Measurements from ENCODE around the gene NRCAM.

Gene NRCAM

DNA sequence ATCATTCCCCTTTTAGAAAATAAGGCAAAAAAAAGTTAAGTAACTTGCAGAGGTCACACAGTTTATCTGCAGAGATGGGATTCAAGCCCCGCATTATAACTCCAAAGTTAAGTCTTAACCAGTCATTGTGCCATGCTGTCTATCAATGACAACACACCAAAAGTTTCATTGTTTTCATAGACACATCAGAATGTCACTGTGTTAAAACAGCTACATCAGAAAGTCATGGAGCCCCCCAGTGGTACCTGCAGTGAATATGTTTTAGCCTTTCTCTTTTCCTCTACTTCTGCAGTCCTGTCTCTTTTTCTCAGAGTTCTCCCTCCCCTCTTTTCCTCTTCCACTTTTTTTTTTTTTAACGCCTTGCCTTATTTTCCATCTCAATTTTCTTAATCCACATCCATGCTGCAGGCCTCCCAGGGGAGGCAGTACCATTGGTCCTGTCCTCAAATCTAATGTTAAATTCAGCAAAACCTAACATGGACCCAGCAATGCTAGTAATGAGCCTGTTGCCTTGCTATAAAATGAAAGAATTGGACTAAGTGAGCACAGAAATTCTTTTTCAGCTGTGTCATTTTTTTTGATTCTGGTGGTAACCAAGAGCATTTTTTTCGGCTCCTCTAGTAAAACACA, 3.8 kb upstream of the NRCAM start:
- WGBS, 2 experiments (ENCODE audit: insufficient coverage in 2 of 2): 62 to 92% methylated on average over 2 to 3 of the region's 3 CpGs
- Histone ChIP-seq H3K9me3 (ENCODE audit: control insufficient read depth, low read length) (no peaks in the 10 kb centered on the region), H3K4me3 (ENCODE audit: extremely low read depth, insufficient read depth, low read length, poor library complexity, severe bottlenecking) (no peak overlapping the region), H3K36me3 (ENCODE audit: control insufficient read depth, insufficient read depth, low read length) (no peaks in the 10 kb centered on the region), H3K27ac (ENCODE audit: low read depth, low read length, severe bottlenecking) (no peak overlapping the region), H3K4me1 (ENCODE audit: control insufficient read depth, insufficient read depth, low read length, poor library complexity, severe bottlenecking) (no peaks in the 10 kb centered on the region)

DNA sequence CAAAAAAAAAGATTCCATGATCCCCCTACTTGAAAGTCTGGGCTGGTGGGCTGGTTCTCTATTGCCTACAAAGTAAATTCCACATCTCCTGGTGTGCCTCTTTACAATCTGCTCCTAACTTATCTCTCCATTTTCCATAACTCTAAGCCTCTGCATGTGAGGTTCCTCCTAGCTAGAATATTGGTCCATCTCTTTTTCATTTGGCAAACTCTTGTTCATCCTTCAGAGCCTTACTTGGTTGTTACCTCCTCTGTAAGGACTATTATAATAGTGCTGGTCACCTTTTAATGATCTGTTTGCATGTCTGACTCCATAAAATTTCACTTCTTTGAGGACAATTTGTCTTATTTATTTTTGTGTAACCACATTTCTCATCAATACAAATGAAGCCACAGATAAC, 1.6 kb upstream of the NRCAM start:
- no peaks in the 10 kb centered on the region for H3K36me3 ChIP-seq (ENCODE audit: control insufficient read depth, insufficient read depth, low read length)
- no peaks in the 10 kb centered on the region for H3K4me1 ChIP-seq (ENCODE audit: control insufficient read depth, insufficient read depth, low read length, poor library complexity, severe bottlenecking)
- H3K9me3 ChIP-seq (ENCODE audit: control insufficient read depth, low read length): no peaks in the 10 kb centered on the region
- no peak overlapping the region for H3K4me3 ChIP-seq (ENCODE audit: extremely low read depth, insufficient read depth, low read length, poor library complexity, severe bottlenecking)
- no peak overlapping the region for H3K27ac ChIP-seq (ENCODE audit: low read depth, low read length, severe bottlenecking)

DNA sequence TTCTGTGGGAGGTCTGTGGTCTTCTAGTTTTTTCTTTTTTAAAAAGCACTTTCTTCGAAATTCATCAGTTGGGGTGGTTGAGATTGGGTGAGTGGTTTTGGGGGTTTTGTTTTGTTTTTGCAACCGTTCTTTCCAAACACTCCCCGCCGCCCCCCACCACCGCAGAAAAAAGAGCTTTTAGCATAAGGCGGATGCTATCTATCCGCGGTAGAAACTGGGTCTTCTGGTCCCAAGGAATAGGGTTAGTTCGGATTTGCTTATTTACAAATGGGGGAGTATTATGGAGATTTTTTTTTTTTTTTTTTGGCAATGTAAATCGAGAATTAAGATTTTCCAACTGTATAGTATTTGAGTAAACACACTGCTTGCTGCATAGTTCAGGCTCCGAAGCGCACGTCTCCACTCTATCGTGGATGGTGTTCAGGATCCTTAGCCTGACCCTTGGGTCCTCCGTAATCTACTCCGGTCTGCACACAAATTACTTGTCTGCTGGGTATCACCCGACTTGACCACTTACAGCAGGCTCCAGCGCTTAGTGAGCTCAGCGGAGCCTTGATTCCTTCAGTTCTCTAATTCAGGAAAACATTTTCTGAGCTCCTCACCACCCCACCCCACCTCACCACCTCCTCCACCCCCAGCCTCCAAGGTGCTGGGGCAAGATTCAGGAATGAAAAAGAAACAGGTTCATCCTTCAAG, 757 bp upstream of the NRCAM start:
- H3K36me3 ChIP-seq (ENCODE audit: control insufficient read depth, insufficient read depth, low read length): no peaks in the 10 kb centered on the region
- 26 to 29% methylated on average over 11 to 12 of the region's 19 CpGs for WGBS, 2 experiments (ENCODE audit: insufficient coverage in 2 of 2)
- H3K4me1 ChIP-seq (ENCODE audit: control insufficient read depth, insufficient read depth, low read length, poor library complexity, severe bottlenecking): no peaks in the 10 kb centered on the region
- H3K9me3 ChIP-seq (ENCODE audit: control insufficient read depth, low read length): no peaks in the 10 kb centered on the region
- H3K27ac ChIP-seq (ENCODE audit: low read depth, low read length, severe bottlenecking): no peak overlapping the region
- H3K4me3 ChIP-seq (ENCODE audit: extremely low read depth, insufficient read depth, low read length, poor library complexity, severe bottlenecking): peak overlapping the region; percentile 52

DNA sequence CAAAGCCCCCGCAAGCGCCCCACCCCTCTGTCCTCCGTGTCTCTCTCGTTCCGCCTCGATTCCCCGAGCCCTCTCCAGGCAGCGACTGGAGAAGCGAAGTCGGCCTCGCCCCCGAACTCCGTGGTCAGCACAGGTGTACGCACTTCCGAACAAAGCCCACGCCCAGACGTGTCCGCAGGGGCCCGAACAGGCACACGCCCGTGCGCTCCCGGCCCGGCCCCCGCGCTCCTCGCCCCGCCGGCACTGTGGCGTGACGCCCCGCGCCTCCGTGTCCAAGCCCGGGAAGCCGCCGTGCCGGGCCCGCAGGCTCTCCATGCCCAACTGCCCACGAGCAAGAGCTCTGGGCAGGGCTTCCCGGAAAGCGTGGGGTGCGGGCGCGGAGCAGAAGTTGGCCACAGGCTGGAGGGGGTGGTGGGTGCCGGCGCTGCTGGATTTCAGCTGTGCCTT, 662 bp downstream of the NRCAM start:
- no peaks in the 10 kb centered on the region for H3K4me1 ChIP-seq (ENCODE audit: control insufficient read depth, insufficient read depth, low read length, poor library complexity, severe bottlenecking)
- 0 to 2% methylated on average over 27 to 38 of the region's 47 CpGs for WGBS, 2 experiments (ENCODE audit: insufficient coverage in 2 of 2)

DNA sequence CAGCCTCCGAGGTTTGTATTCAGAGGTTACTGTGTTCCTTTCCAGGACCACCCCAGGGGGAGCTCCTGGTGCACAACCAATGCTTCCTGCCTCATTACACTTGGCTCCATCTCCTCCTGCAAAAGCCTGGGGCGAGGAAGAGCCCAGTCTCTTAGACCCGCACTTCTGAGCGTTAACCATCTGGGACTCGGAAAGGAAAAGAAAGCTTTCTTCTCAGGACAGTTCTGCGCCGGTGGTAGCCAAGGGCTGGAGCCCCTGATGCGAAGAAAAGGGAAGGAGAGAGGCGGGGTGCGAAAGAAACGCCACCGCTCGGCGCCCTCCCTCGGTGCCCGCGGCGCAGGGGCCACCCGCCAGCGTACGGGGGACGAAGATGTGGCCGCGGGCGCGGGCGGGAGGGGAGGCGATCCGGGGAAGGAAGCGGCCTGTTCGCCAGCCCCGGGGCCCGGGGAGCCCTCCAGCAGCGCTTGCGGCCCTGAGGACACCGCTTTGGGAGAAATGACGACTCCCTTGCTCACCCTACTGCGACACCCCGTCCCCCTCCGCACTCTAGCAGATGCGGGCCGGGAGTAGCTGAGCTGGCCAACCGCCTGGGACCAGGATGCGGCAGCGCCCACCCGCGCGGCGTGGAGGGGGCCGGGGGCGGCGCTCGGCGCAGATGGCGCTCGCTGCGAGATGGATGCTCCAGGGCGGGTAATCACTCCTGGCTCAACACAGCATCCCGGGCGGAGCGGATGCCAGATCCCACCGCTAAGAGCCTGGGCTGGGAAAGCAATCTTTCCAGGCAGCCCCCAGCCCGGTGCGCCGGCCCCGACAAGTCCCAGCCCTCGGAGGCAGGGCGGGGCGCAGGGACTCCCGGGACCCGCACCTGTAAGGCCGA, 1.3 kb downstream of the NRCAM start:
- 0% methylated on average over 56 of the region's 72 CpGs for WGBS, 2 experiments (ENCODE audit: insufficient coverage in 2 of 2)
- no peaks in the 10 kb centered on the region for H3K4me1 ChIP-seq (ENCODE audit: control insufficient read depth, insufficient read depth, low read length, poor library complexity, severe bottlenecking)
- no peaks in the 10 kb centered on the region for H3K9me3 ChIP-seq (ENCODE audit: control insufficient read depth, low read length)
- H3K36me3 ChIP-seq (ENCODE audit: control insufficient read depth, insufficient read depth, low read length): no peaks in the 10 kb centered on the region
- peak overlapping the region; percentile 52 for H3K4me3 ChIP-seq (ENCODE audit: extremely low read depth, insufficient read depth, low read length, poor library complexity, severe bottlenecking)
- H3K27ac ChIP-seq (ENCODE audit: low read depth, low read length, severe bottlenecking): no peak overlapping the region

More for the DNA sequence above, 662 bp downstream of the NRCAM start:
- Histone ChIP-seq H3K27ac (ENCODE audit: low read depth, low read length, severe bottlenecking) (no peak overlapping the region), H3K36me3 (ENCODE audit: control insufficient read depth, insufficient read depth, low read length) (no peaks in the 10 kb centered on the region), H3K9me3 (ENCODE audit: control insufficient read depth, low read length) (no peaks in the 10 kb centered on the region), H3K4me3 (ENCODE audit: extremely low read depth, insufficient read depth, low read length, poor library complexity, severe bottlenecking) (peak overlapping the region; percentile 52)

DNA sequence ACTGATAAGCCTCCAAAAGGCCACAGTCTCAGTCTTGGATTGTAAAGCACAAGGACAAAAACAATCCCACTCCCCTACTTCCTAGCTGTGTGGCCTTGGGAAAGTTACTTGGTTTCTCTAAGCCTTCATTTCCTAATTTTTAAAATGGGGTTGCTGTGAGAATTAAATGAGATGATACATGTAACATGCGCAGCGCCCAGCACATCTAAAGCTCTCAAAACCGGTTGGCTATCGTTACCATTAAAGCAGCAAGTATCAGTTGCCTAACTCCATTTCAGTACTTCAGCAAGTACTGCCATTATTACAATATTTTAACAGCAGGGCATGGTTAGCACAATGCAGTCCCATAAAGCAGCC, 1.9 kb downstream of the NRCAM start:
- Histone ChIP-seq H3K36me3 (ENCODE audit: control insufficient read depth, insufficient read depth, low read length) (no peaks in the 10 kb centered on the region), H3K4me1 (ENCODE audit: control insufficient read depth, insufficient read depth, low read length, poor library complexity, severe bottlenecking) (no peaks in the 10 kb centered on the region), H3K27ac (ENCODE audit: low read depth, low read length, severe bottlenecking) (no peak overlapping the region), H3K4me3 (ENCODE audit: extremely low read depth, insufficient read depth, low read length, poor library complexity, severe bottlenecking) (peak overlapping the region; percentile 52), H3K9me3 (ENCODE audit: control insufficient read depth, low read length) (no peaks in the 10 kb centered on the region)
- WGBS, 2 experiments (ENCODE audit: insufficient coverage in 2 of 2): 25 to 36% methylated on average over 2 to 4 of the region's 4 CpGs

DNA sequence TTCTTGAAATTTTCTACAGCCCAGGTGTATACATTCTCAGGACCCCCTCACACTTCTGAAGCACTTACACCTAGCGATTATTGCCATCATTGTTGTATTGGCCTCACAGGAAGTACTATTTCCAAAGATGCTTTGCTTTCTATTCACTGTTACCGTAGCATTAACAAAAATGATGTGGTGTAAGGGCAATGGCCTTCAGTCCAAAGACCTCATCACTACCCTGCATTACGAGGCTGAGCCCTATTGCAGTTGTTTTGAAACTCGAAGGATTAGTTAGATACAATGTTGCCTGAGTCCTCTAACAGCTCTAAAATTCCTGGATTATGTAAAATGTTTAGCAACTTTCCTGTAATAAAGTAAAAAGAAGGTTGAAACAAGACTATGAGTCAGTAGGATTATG, 2.9 kb downstream of the NRCAM start:
- no peak overlapping the region for H3K27ac ChIP-seq (ENCODE audit: low read depth, low read length, severe bottlenecking)
- 75 to 83% methylated on average over 1 to 3 of the region's 4 CpGs for WGBS, 2 experiments (ENCODE audit: insufficient coverage in 2 of 2)
- no peak overlapping the region for H3K4me3 ChIP-seq (ENCODE audit: extremely low read depth, insufficient read depth, low read length, poor library complexity, severe bottlenecking)
- no peaks in the 10 kb centered on the region for H3K4me1 ChIP-seq (ENCODE audit: control insufficient read depth, insufficient read depth, low read length, poor library complexity, severe bottlenecking)
- H3K36me3 ChIP-seq (ENCODE audit: control insufficient read depth, insufficient read depth, low read length): no peaks in the 10 kb centered on the region
- no peaks in the 10 kb centered on the region for H3K9me3 ChIP-seq (ENCODE audit: control insufficient read depth, low read length)

DNA sequence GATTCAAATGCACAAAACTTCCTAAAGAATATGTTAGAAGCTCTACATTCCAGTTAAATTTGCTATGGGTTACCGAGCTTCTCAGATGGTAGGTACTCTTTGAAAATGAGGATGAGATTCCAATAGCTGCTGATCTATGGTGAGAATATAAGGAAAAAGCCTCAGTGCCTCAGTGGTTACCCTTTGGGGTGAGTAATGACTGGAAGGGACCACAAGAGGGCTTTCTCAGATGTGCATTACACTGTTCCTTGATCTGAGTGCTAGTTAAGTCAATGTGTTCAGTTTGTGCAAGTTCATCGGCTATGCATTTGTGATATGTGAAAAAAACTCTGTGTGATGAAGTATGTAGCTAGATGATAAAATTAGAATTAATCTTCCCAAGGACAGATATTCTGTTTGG, 3.5 kb downstream of the NRCAM start:
- Histone ChIP-seq H3K9me3 (ENCODE audit: control insufficient read depth, low read length) (no peaks in the 10 kb centered on the region), H3K4me3 (ENCODE audit: extremely low read depth, insufficient read depth, low read length, poor library complexity, severe bottlenecking) (no peak overlapping the region), H3K27ac (ENCODE audit: low read depth, low read length, severe bottlenecking) (no peak overlapping the region), H3K36me3 (ENCODE audit: control insufficient read depth, insufficient read depth, low read length) (no peaks in the 10 kb centered on the region), H3K4me1 (ENCODE audit: control insufficient read depth, insufficient read depth, low read length, poor library complexity, severe bottlenecking) (no peaks in the 10 kb centered on the region)
- 40 to 73% methylated on average over 1 to 2 of the region's 2 CpGs for WGBS, 2 experiments (ENCODE audit: insufficient coverage in 2 of 2)

DNA sequence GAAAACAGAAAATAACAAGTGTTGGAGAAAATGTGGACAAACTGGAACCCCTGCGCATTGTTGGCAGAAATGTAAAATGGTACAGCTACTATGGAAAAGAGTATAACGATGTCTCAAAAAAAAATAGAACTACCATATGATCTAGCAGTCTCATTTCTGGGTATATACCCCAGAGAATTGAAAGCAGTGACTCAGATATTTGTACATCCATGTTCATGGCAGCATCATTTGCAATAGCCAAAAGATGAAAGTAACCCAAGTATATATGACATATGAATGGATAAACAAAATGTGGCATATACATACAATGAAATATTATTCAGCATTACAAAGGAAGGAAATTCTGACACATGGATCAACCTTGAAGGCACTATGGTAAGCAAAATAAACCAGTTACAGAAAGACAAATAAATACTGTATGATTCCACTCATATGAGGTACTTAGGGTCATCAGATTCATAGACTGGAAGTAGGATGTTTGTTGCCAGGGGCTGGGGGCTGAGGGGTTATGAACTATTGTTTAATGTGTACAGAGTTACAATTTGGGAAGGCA, 4.9 kb downstream of the NRCAM start:
- Histone ChIP-seq H3K4me1 (ENCODE audit: control insufficient read depth, insufficient read depth, low read length, poor library complexity, severe bottlenecking) (no peaks in the 10 kb centered on the region), H3K36me3 (ENCODE audit: control insufficient read depth, insufficient read depth, low read length) (no peaks in the 10 kb centered on the region), H3K27ac (ENCODE audit: low read depth, low read length, severe bottlenecking) (no peak overlapping the region), H3K4me3 (ENCODE audit: extremely low read depth, insufficient read depth, low read length, poor library complexity, severe bottlenecking) (no peak overlapping the region), H3K9me3 (ENCODE audit: control insufficient read depth, low read length) (no peaks in the 10 kb centered on the region)
- 88% methylated on average over 1 of the region's 2 CpGs; no CpG with 5 or more reads in 1 of the 2 experiments for WGBS, 2 experiments (ENCODE audit: insufficient coverage in 2 of 2)

DNA sequence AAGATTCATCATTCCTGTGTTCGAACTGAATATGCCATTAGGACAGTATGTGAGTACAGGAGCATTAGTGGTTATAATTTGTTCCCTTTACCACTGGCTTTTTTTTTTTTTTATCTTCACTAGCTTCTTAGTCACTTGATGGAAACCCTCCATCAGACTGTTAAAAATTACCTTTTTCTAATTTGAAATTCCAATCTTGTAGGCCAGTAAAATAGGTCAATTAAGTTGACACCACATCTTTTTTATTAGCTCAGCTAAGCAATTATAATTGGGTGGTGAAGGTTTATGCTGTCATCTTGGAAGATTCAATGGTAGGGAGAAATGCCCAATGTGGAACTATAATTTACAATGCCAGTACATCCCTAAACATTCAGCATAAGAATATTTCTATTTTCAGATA, 6.1 kb downstream of the NRCAM start:
- Histone ChIP-seq H3K9me3 (ENCODE audit: control insufficient read depth, low read length) (no peaks in the 10 kb centered on the region), H3K4me3 (ENCODE audit: extremely low read depth, insufficient read depth, low read length, poor library complexity, severe bottlenecking) (no peak overlapping the region), H3K4me1 (ENCODE audit: control insufficient read depth, insufficient read depth, low read length, poor library complexity, severe bottlenecking) (no peaks in the 10 kb centered on the region), H3K27ac (ENCODE audit: low read depth, low read length, severe bottlenecking) (no peak overlapping the region), H3K36me3 (ENCODE audit: control insufficient read depth, insufficient read depth, low read length) (no peaks in the 10 kb centered on the region)
- WGBS, 2 experiments (ENCODE audit: insufficient coverage in 2 of 2): 100% methylated on average over 1 of the region's 1 CpG; no CpG with 5 or more reads in 1 of the 2 experiments
